ENCODE results near the gene ATF1. TPM values are rescaled to one million over a fixed set of nuclear protein-coding genes. Genes with fewer than 3 reads are reported as not detected.

Gene ATF1
- total RNA-seq, 4 donors from 2014 or later: 16.6 to 29.1 (median 21.1) TPM

- WGBS: 98% methylated on average over 5 of the region's 5 CpGs
- no peak for TF ChIP-seq POLR2A (IDR thresholded peaks at IDR 0.05; ENCODE audit: low read depth)
- no peak for TF ChIP-seq POLR2AphosphoS5 (IDR thresholded peaks at IDR 0.05)
- TF ChIP-seq, protein P1, sequence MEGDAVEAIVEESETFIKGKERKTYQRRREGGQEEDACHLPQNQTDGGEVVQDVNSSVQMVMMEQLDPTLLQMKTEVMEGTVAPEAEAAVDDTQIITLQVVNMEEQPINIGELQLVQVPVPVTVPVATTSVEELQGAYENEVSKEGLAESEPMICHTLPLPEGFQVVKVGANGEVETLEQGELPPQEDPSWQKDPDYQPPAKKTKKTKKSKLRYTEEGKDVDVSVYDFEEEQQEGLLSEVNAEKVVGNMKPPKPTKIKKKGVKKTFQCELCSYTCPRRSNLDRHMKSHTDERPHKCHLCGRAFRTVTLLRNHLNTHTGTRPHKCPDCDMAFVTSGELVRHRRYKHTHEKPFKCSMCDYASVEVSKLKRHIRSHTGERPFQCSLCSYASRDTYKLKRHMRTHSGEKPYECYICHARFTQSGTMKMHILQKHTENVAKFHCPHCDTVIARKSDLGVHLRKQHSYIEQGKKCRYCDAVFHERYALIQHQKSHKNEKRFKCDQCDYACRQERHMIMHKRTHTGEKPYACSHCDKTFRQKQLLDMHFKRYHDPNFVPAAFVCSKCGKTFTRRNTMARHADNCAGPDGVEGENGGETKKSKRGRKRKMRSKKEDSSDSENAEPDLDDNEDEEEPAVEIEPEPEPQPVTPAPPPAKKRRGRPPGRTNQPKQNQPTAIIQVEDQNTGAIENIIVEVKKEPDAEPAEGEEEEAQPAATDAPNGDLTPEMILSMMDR (IDR thresholded peaks at IDR 0.05): no peak
- no peak for TF ChIP-seq EP300 (IDR thresholded peaks at IDR 0.05)
- H3K27me3 ChIP-seq: no peaks in the 10 kb centered on the region
- no peak overlapping the region for H3K27ac ChIP-seq (replicated peaks in 1 of 4)
- no peaks in the 10 kb centered on the region for H3K9me3 ChIP-seq
- H3K4me3 ChIP-seq: no peak overlapping the region
- DNase-seq (ENCODE audit: extremely low spot score): no peak
- intact Hi-C loops (cut with DNase I): no loop called here
- peaks cover 0 to 16% (median 13%) of the 10 kb centered on the region in 4 donors for H3K4me1 ChIP-seq
- peaks cover 3 to 20% (median 9%) of the 10 kb centered on the region in 4 donors for H3K36me3 ChIP-seq
These were observed 8.6 kb downstream of the ATF1 start for GRCh38 chr12:50772470-50772869.

GRCh38 chr12:50772877-50773276 is 9.0 kb downstream of the ATF1 start:
- no peak overlapping the region for H3K4me3 ChIP-seq
- H3K36me3 ChIP-seq: peaks cover 3 to 20% (median 9%) of the 10 kb centered on the region in 4 donors
- intact Hi-C loops (cut with DNase I): no loop called here
- no peak for TF ChIP-seq EP300 (IDR thresholded peaks at IDR 0.05)
- TF ChIP-seq, protein P1 (IDR thresholded peaks at IDR 0.05): no peak
- TF ChIP-seq POLR2A (IDR thresholded peaks at IDR 0.05; ENCODE audit: low read depth): no peak
- no peak for TF ChIP-seq POLR2AphosphoS5 (IDR thresholded peaks at IDR 0.05)
- no peaks in the 10 kb centered on the region for H3K27me3 ChIP-seq
- H3K9me3 ChIP-seq: no peaks in the 10 kb centered on the region
- peaks cover 0 to 13% (median 9%) of the 10 kb centered on the region in 4 donors for H3K4me1 ChIP-seq
- H3K27ac ChIP-seq (replicated peaks in 1 of 4): no peak overlapping the region
- 97% methylated on average over 2 of the region's 2 CpGs for WGBS
- DNase-seq (ENCODE audit: extremely low spot score): no peak

GRCh38 chr12:50775251-50775650 is 11.3 kb downstream of the ATF1 start:
- no peaks in the 10 kb centered on the region for H3K27me3 ChIP-seq
- H3K9me3 ChIP-seq: no peaks in the 10 kb centered on the region
- TF ChIP-seq POLR2AphosphoS5 (IDR thresholded peaks at IDR 0.05): no peak
- no peak for TF ChIP-seq EP300 (IDR thresholded peaks at IDR 0.05)
- TF ChIP-seq, protein P1 (IDR thresholded peaks at IDR 0.05): no peak
- H3K4me1 ChIP-seq: peaks cover 0 to 8% (median 0%) of the 10 kb centered on the region in 4 donors
- 95% methylated on average over 2 of the region's 2 CpGs for WGBS
- DNase-seq (ENCODE audit: extremely low spot score): no peak
- intact Hi-C loops (cut with DNase I): no loop called here
- H3K36me3 ChIP-seq: peaks cover 3 to 20% (median 12%) of the 10 kb centered on the region in 4 donors
- no peak overlapping the region for H3K27ac ChIP-seq (replicated peaks in 1 of 4)
- H3K4me3 ChIP-seq: no peak overlapping the region

DNA sequence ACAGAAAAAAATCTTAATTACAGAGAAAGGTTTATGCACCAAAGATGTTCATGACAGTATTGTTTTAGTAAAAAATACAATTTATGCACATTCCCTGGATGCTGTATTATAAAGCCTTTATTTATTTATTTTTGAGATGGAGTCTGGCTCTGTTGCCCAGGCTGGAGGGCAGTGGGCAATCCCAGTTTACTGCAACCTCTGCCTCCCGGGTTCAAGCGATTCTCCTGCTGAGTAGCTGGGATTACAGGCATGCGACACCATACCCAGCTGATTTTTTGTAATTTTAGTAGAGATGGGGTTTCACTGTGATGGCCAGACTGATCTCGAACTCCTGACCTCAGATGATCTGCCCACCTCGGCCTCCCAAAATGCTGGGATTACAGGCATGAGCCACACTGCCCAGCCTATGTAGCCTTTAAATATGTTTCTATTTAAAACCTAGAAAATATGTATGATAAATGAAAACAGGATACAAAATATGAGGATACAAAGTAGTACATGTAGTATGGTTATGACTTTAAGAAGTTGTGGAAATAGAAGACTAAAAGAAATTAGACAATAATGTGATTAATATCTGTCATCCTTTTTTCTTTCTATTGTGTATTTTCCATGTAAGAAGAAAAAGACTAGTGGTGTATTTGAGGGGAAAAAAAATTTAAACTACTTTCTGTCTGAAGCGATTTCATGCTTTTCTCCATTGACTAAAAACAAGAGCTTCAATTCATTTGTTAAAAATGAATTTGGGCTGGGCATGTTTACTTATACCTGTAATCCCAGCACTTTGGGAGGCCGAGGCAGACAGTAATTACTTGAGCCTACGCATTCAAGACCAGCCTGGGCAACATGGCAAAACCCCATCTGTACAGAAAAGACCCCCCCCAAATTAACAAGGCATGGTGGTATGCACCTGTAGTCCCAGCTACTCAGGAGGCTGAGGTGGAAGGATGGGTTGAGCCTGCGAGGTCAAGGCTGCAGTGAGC is 13.1 kb downstream of the ATF1 start:
- TF ChIP-seq, protein P1 (IDR thresholded peaks at IDR 0.05): no peak
- TF ChIP-seq POLR2AphosphoS5 (IDR thresholded peaks at IDR 0.05): no peak
- TF ChIP-seq EP300 (IDR thresholded peaks at IDR 0.05): no peak
- no peak for TF ChIP-seq POLR2A (IDR thresholded peaks at IDR 0.05; ENCODE audit: low read depth)
- WGBS: 90% methylated on average over 9 of the region's 9 CpGs
- no peak for DNase-seq (ENCODE audit: extremely low spot score)
- Histone ChIP-seq H3K27me3 (no peaks in the 10 kb centered on the region), H3K36me3 (peaks cover 12 to 27% (median 18%) of the 10 kb centered on the region in 4 donors), H3K4me1 (peaks cover 0 to 8% (median 0%) of the 10 kb centered on the region in 4 donors), H3K4me3 (no peak overlapping the region), H3K9me3 (no peaks in the 10 kb centered on the region), H3K27ac (replicated peaks in 1 of 4) (no peak overlapping the region)
- intact Hi-C loops (cut with DNase I): no loop called here
